BJ (cell line): ENCODE results near the gene POLR1C. TPM values are rescaled to one million over a fixed set of nuclear protein-coding genes. Genes with fewer than 3 reads are reported as not detected.

Experiments
- CTCF ChIA-PET: fragments of 350-600 bp; formaldehyde crosslinking; extraction: SDS; loops from one replicate; lab custom pipeline; 2021; ENCODE audit warnings: antibody characterized with exemption, inconsistent platforms; lab: Yijun Ruan, JAX
- POLR2A ChIA-PET: fragments of 300-600 bp; sonication (Branson Sonifier 250); formaldehyde crosslinking; extraction: SDS; loops from one replicate; lab custom pipeline; 2021; ENCODE audit warnings: antibody characterized with exemption; lab: Charles Lee
- DNase-seq: peaks from one replicate; pipeline ENCODE4 v3.0.0-alpha.2; 2011; ENCODE audit warnings: low read depth
- H3K27me3 ChIP-seq: 2 replicates; pipeline ENCODE4 v1.6.0; 2011; ENCODE audit warnings: low read length; ENCODE audit not compliant: control insufficient read depth, insufficient read depth
- H3K36me3 ChIP-seq: 2 replicates; pipeline ENCODE4 v1.5.1; 2011; ENCODE audit warnings: low read length; ENCODE audit not compliant: control insufficient read depth, insufficient read depth
- H3K4me3 ChIP-seq: 2 replicates; pipeline ENCODE4 v1.5.1; 2011; ENCODE audit warnings: low read depth, mild to moderate bottlenecking, control low read depth, low read length
- CTCF ChIP-seq: IDR thresholded peaks from 2 replicates; pipeline ENCODE4 v1.5.1; 2011; ENCODE audit warnings: low read depth, mild to moderate bottlenecking, control low read depth, inconsistent platforms, low read length, moderate library complexity; ENCODE audit not compliant: insufficient read depth
- polyA plus RNA-seq: library from polyadenylated mRNA; depleted of rRNA; stranded (reverse); fragments of >200 nt; gene quantifications from 2 replicates; pipeline ENCODE4 v1.2.3, GENCODE V29; 2011

Gene POLR1C
- polyA plus RNA-seq, 1 experiment: 37.5 TPM

- Histone ChIP-seq H3K4me3 (peak overlapping the region; percentile 92), H3K36me3 (peaks cover 31% of the 10 kb centered on the region), H3K27me3 (no peaks in the 10 kb centered on the region)
- TF ChIP-seq CTCF: no peak
- CTCF ChIA-PET: interaction anchor here (0.9 to 1.4 kb wide), 2 partner anchors 21 to 255 kb away, joined by 3 read pairs; no protein-coding TSS in a partner anchor
- POLR2A ChIA-PET: interaction anchor here (0.9 kb wide), 1 partner anchor 158 kb away, joined by 3 read pairs; no protein-coding TSS in a partner anchor
- no peak for DNase-seq
These were observed 842 bp downstream of the POLR1C start for GRCh38 chr6:43517505-43518357.

GRCh38 chr6:43520097-43520496 is 3.2 kb downstream of the POLR1C start:
- no peak for DNase-seq
- ChIA-PET POLR2A (no interaction called here), CTCF (no interaction called here)
- Histone ChIP-seq H3K36me3 (peaks cover 24% of the 10 kb centered on the region), H3K4me3 (no peak overlapping the region), H3K27me3 (no peaks in the 10 kb centered on the region)
- no peak for TF ChIP-seq CTCF

- ChIA-PET POLR2A (no interaction called here), CTCF (interaction anchor here (1.2 kb wide), 1 partner anchor 9 kb away, joined by 4 read pairs; no protein-coding TSS in a partner anchor)
- no peak for DNase-seq
- Histone ChIP-seq H3K36me3 (peaks cover 26% of the 10 kb centered on the region), H3K27me3 (no peaks in the 10 kb centered on the region), H3K4me3 (no peak overlapping the region)
- TF ChIP-seq CTCF: no peak
These were observed 4.9 kb downstream of the POLR1C start for GRCh38 chr6:43521836-43522235.

- Histone ChIP-seq H3K27me3 (no peaks in the 10 kb centered on the region), H3K4me3 (no peak overlapping the region), H3K36me3 (peaks cover 28% of the 10 kb centered on the region)
- CTCF ChIA-PET: no interaction called here
- POLR2A ChIA-PET: no interaction called here
- no peak for DNase-seq
- TF ChIP-seq CTCF: no peak
These were observed 5.8 kb downstream of the POLR1C start for GRCh38 chr6:43522547-43523261.

GRCh38 chr6:43523284-43523683 is 6.4 kb downstream of the POLR1C start:
- peaks cover 30% of the 10 kb centered on the region for H3K36me3 ChIP-seq
- H3K4me3 ChIP-seq: no peak overlapping the region
- POLR2A ChIA-PET: no interaction called here
- H3K27me3 ChIP-seq: no peaks in the 10 kb centered on the region
- no peak for DNase-seq
- CTCF ChIA-PET: interaction anchor here (1.4 kb wide), 1 partner anchor 17 kb away, joined by 3 read pairs; no protein-coding TSS in a partner anchor
- TF ChIP-seq CTCF: no peak
